ENCODE results near the gene SAMD4B.

DNA sequence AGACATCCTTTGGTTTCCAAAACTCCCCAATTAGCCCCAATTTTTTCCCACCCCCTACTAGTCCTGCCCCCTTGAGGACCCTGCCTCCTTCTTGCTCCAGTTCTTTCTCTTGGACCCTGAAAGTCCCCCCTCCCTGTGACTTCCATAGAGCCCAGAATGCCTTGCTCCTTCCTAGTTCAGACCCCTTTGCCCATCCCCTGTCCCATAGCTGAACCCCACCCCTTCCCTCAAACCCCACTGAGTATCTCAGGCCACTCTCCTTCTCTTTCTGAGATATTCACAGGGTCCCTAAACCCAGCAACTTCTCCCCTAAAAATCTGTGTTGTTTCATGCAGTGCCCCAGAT, 20.4 kb upstream of the SAMD4B start:
- TF ChIP-seq CHD1 (IDR thresholded peaks at IDR 0.05; ENCODE audit: low read depth, low read length) (no peak), POLR2AphosphoS5 (IDR thresholded peaks at IDR 0.05; ENCODE audit: low read depth, low read length) (no peak), TAF1 (IDR thresholded peaks at IDR 0.05; ENCODE audit: low read depth, low read length) (no peak), BCL11A (IDR thresholded peaks at IDR 0.05; ENCODE audit: low read depth in 2 of 2, low read length in 2 of 2) (no peak), ZNF274 (IDR thresholded peaks at IDR 0.05; ENCODE audit: borderline replicate concordance, extremely low read depth, low read length) (no peak), POLR2A (IDR thresholded peaks at IDR 0.05; ENCODE audit: control extremely low read depth in 1 of 2, low read depth in 2 of 2, low read length in 2 of 2) (no peak), SP1 (IDR thresholded peaks at IDR 0.05; ENCODE audit: low read depth, low read length) (no peak), TBP (IDR thresholded peaks at IDR 0.05; ENCODE audit: low read depth, low read length) (no peak), SUZ12 (IDR thresholded peaks at IDR 0.05; ENCODE audit: low read length) (no peak)
- TF ChIP-seq, protein P1, sequence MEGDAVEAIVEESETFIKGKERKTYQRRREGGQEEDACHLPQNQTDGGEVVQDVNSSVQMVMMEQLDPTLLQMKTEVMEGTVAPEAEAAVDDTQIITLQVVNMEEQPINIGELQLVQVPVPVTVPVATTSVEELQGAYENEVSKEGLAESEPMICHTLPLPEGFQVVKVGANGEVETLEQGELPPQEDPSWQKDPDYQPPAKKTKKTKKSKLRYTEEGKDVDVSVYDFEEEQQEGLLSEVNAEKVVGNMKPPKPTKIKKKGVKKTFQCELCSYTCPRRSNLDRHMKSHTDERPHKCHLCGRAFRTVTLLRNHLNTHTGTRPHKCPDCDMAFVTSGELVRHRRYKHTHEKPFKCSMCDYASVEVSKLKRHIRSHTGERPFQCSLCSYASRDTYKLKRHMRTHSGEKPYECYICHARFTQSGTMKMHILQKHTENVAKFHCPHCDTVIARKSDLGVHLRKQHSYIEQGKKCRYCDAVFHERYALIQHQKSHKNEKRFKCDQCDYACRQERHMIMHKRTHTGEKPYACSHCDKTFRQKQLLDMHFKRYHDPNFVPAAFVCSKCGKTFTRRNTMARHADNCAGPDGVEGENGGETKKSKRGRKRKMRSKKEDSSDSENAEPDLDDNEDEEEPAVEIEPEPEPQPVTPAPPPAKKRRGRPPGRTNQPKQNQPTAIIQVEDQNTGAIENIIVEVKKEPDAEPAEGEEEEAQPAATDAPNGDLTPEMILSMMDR (IDR thresholded peaks at IDR 0.05; ENCODE audit: control extremely low read depth in 1 of 3, insufficient read depth in 1 of 3, low read depth in 1 of 3, low read length in 3 of 3), result no peak

Measured in H1 (cell line).